Skeletal muscle tissue (tissue), 4 donors: ENCODE measurements around the gene STX8. TPM values are rescaled to one million over a fixed set of nuclear protein-coding genes. Genes with fewer than 3 reads are reported as not detected.

Experiments used
- H3K27ac ChIP-seq: one replicate; pipeline ENCODE4 v1.7.0; 2013; ENCODE audit warnings: mild to moderate bottlenecking, low read depth, low read length, inconsistent platforms
- H3K27me3 ChIP-seq, 3 donors: one replicate each; pipeline ENCODE4 v1.7.0; 2013; ENCODE audit warnings: low read length in 3 of 3; ENCODE audit not compliant: control insufficient read depth in 3 of 3, insufficient read depth in 3 of 3
- H3K36me3 ChIP-seq, 3 donors: one replicate each; pipeline ENCODE4 v1.7.0; 2013; ENCODE audit warnings: low read length in 3 of 3; ENCODE audit not compliant: control insufficient read depth in 3 of 3, insufficient read depth in 3 of 3
- H3K4me1 ChIP-seq, 3 donors: one replicate each; pipeline ENCODE4 v1.7.0; 2013; ENCODE audit warnings: low read length in 3 of 3, mild to moderate bottlenecking in 3 of 3; ENCODE audit not compliant: control insufficient read depth in 3 of 3, insufficient read depth in 3 of 3
- H3K4me3 ChIP-seq, 3 donors: one replicate each; pipeline ENCODE4 v1.7.0; 2013; ENCODE audit warnings: low read length in 3 of 3
- H3K9ac ChIP-seq, 3 donors: one replicate each; pipeline ENCODE4 v1.7.0; 2013; ENCODE audit warnings: low read length in 3 of 3, mild to moderate bottlenecking in 3 of 3, moderate library complexity in 2 of 3, low read depth in 1 of 3
- H3K9me3 ChIP-seq, 3 donors: one replicate each; pipeline ENCODE4 v1.7.0; 2013; ENCODE audit warnings: low read length in 3 of 3; ENCODE audit not compliant: control insufficient read depth in 3 of 3
- total RNA-seq: library from RNA; depleted of rRNA; stranded (reverse); fragments of >200 nt; gene quantifications from one replicate; pipeline ENCODE4 v1.2.3, GENCODE V29; 2014
- donor health status: Osteomylitis.

STX8 gene
- total RNA-seq, 1 donor from 2014 or later, result 68.4 TPM

GRCh38 chr17:9242983-9243382 lies 332.6 kb downstream of the STX8 start:
- H3K4me3 ChIP-seq, result no peak overlapping the region
- H3K4me1 ChIP-seq, result peaks cover 29 to 46% (median 35%) of the 10 kb centered on the region in 3 donors
- no peaks in the 10 kb centered on the region for H3K36me3 ChIP-seq
- H3K27me3 ChIP-seq, result no peaks in the 10 kb centered on the region
- no peaks in the 10 kb centered on the region for H3K9me3 ChIP-seq
- no peak overlapping the region for H3K9ac ChIP-seq
- H3K27ac ChIP-seq, result no peak overlapping the region

- Histone ChIP-seq H3K36me3 (no peaks in the 10 kb centered on the region), H3K4me3 (no peak overlapping the region), H3K27me3 (no peaks in the 10 kb centered on the region), H3K4me1 (peaks cover 29 to 46% (median 35%) of the 10 kb centered on the region in 3 donors), H3K9me3 (no peaks in the 10 kb centered on the region), H3K27ac (peak overlapping the region; percentile 99), H3K9ac (no peak overlapping the region)
Observed at GRCh38 chr17:9242497-9242881, 333.1 kb downstream of the STX8 start.

- Histone ChIP-seq H3K4me1 (peaks cover 29 to 46% (median 35%) of the 10 kb centered on the region in 3 donors), H3K36me3 (no peaks in the 10 kb centered on the region), H3K27ac (peak overlapping the region; percentile 99), H3K9me3 (no peaks in the 10 kb centered on the region), H3K27me3 (no peaks in the 10 kb centered on the region), H3K4me3 (no peak overlapping the region), H3K9ac (peak overlapping the region in 2 of 3 donors; percentile 45 to 51)
Observed at GRCh38 chr17:9241774-9242496, 333.7 kb downstream of the STX8 start.

GRCh38 chr17:9241371-9241712 lies 334.3 kb downstream of the STX8 start:
- H3K4me3 ChIP-seq, result peak overlapping the region in 1 of 3 donors; percentile 79
- H3K27ac ChIP-seq, result peak overlapping the region; percentile 99
- H3K4me1 ChIP-seq, result peaks cover 29 to 46% (median 35%) of the 10 kb centered on the region in 3 donors
- H3K27me3 ChIP-seq, result no peaks in the 10 kb centered on the region
- H3K36me3 ChIP-seq, result no peaks in the 10 kb centered on the region
- H3K9me3 ChIP-seq, result no peaks in the 10 kb centered on the region
- H3K9ac ChIP-seq, result peak overlapping the region in 2 of 3 donors; percentile 61 to 64

DNA sequence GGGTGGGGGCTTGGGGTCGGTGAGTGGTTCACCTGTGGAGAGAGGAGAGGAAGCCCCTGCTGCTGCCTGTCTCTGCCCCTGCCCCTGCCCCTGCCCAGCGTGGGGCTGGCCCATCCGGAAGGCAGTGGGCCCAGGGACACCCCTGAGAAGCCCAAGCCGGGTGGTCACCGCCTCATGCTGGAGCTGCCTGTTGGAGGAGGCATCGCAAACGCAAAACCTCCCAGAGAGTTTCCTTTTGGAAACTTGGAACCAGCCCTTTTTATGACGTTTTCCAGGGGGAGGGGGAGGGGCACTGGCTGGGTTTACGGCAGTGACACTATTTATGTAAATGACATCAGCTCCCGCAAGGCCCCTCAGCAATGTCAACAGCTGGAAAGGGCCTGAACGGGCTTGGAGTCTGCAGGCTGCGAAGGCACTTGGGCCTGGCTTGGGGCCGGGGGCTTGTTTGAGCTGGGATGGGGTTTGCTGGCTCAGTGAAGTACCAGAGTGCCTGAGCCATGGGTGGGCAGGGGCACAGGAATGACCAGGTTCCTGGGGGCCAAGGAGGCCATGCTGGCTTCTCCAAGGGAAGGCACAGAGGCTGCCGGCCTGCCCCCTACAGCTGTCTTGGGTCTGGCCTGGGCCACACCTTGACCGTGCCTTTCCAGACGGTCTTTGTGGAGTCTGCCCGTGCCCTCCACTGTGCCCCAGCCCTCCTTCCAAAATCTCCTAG lies 334.8 kb downstream of the STX8 start:
- H3K4me3 ChIP-seq, result peak overlapping the region; percentile 54 to 79 (median 69)
- H3K27ac ChIP-seq, result peak overlapping the region; percentile 99
- H3K9ac ChIP-seq, result peak overlapping the region; percentile 80 to 94 (median 93)
- H3K9me3 ChIP-seq, result no peaks in the 10 kb centered on the region
- H3K27me3 ChIP-seq, result no peaks in the 10 kb centered on the region
- peaks cover 29 to 46% (median 35%) of the 10 kb centered on the region in 3 donors for H3K4me1 ChIP-seq
- H3K36me3 ChIP-seq, result no peaks in the 10 kb centered on the region

- H3K27ac ChIP-seq, result peak overlapping the region; percentile 99
- H3K27me3 ChIP-seq, result no peaks in the 10 kb centered on the region
- no peaks in the 10 kb centered on the region for H3K9me3 ChIP-seq
- peaks cover 29 to 46% (median 35%) of the 10 kb centered on the region in 3 donors for H3K4me1 ChIP-seq
- peak overlapping the region; percentile 60 to 79 (median 76) for H3K4me3 ChIP-seq
- H3K9ac ChIP-seq, result peak overlapping the region; percentile 80 to 94 (median 93)
- no peaks in the 10 kb centered on the region for H3K36me3 ChIP-seq
Observed at GRCh38 chr17:9239793-9240658, 335.6 kb downstream of the STX8 start.

GRCh38 chr17:9239246-9239792 lies 336.3 kb downstream of the STX8 start:
- Histone ChIP-seq H3K36me3 (no peaks in the 10 kb centered on the region), H3K9ac (peak overlapping the region; percentile 71 to 83 (median 77)), H3K4me1 (peaks cover 29 to 44% (median 33%) of the 10 kb centered on the region in 3 donors), H3K9me3 (no peaks in the 10 kb centered on the region), H3K27me3 (no peaks in the 10 kb centered on the region), H3K4me3 (peak overlapping the region; percentile 60 to 76 (median 72)), H3K27ac (peak overlapping the region; percentile 66)

DNA sequence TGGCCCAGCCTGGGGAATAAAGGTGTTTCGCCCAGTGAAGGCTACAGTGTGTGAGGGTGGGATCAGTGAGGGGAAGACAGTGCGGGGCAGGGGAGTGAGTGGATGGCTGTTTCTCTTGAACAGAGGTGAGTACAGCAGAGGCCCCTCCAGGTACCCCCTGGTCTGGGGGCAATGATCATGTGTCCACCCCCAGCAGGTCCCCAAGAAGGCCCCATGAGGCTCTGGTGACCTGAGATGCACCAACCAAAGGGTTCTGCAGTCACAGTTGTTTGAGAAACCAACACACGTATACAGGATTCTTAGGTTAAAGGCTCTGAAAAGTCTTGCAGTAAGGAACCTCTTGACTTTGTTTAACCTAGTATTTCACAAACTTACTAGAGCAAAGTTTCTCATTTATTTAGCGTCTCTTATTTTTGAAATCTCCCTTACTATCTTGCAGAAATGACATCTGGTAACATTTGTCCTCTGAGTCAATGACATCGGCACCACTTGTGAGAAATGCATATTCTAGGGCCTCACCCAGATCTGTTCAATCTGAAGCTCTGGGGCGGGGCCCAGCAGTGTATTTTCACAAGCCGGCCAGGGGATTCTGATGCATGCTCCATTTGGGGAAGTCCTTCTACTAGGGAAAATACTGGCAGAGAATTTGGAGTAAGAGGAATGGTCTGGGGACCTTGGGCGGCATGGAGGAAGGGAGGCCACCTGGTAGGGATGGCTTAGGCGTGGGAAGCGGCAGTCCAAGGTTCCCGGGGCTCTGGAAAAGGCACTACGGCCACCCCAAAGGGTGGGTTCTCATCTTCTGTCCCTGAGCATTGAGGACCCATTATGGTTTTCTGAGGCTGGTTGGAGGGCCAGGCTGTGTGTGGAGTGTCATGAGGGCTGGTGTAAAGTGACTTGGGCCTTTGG lies 337.0 kb downstream of the STX8 start:
- Histone ChIP-seq H3K4me1 (peaks cover 29 to 41% (median 33%) of the 10 kb centered on the region in 3 donors), H3K36me3 (no peaks in the 10 kb centered on the region), H3K4me3 (peak overlapping the region in 1 of 3 donors; percentile 72), H3K27me3 (no peaks in the 10 kb centered on the region), H3K9me3 (no peaks in the 10 kb centered on the region), H3K27ac (no peak overlapping the region), H3K9ac (peak overlapping the region in 1 of 3 donors; percentile 16)
